ENCODE data around the gene UTS2R.
"Not testable (repeated sequence)": the region's sequence is repeated elsewhere in the genome, so short reads cannot be mapped to it uniquely, and the experiment has no call there.

Gene UTS2R

DNA sequence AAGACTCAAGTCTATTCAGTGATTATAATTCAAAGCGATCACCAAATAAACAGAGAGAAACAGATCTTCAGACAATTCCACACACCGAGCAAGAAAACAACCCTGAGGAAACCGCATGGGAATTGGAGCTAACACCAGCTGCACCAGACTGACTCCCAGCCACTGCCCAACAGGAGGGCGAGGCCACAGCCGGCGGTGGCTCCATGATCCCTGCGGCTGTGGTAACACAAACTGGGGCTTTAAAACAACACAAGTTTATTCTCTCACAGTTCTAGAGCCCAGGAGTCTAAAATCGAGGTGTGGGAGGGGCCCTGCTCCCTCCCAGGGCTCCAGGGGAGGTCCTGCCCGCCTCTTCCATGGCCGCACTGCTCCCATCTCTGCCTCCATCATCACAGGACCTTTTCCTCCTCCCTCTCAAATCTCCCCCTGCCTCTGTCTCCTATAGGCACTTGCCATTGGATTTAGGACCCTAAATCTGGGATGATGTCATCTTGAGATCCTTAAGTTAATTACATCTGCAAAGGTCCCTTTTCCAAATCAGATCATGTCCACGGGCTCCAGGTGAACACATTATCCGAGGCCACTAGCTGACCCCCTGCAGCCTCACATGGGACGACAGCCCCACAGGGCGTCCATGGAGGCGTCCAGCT is 36.8 kb downstream of the UTS2R start:
- DNase-seq (ENCODE audit: low read depth): no peak

DNA sequence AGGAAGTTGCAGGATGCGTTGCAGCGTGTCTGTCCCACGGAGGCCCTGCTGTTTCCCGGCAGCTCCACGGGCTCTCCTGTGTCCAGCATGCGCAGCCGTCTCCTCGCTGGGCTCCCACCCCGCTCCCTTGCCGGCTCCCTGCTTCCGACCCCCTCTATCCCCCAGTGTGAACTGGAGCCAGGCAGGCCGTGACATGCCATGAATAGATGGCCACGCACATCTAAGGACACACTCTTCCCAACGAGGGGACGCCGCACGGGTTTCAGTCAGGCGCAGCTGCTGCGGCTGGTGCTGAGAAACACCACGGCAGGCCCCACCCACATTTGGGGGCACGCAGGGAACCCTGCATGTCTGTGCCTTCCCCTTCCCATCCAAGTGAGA is 37.4 kb downstream of the UTS2R start:
- DNase-seq (ENCODE audit: low read depth): no peak

DNA sequence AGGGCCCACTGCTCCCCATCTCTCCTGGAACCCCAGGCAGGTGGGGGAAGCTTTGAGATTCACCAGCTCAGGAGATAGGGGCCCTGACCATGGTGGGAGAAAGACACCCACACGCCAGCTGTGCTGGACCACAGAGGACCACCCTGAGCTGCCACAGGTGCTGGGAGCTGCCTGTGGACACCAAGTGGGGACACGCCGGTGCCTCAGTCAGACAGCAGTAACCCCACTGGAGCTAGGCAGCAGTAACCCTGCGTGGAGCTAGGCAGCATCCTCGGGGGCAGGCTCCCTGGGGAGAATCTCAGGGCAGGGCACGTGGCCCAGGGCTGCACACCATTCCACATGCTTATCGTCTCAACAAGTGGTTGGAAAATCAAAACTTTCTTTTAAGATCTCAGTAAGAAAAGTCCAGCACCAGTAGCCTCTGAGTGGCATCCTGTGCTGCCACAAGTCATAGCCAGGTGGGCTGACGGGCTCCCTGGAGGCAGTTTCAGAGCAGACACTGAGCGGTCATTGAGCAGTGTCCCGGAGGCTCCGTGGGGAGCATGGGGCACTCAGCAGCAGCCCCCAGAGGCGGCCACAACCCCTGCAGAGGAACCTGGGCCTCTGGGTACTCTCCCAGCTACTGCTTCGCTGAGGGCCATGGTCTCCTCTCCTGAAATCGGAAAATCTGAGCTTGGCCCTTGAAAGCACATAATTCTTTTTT is 38.6 kb downstream of the UTS2R start:
- DNase-seq (ENCODE audit: low read depth): no peak

DNA sequence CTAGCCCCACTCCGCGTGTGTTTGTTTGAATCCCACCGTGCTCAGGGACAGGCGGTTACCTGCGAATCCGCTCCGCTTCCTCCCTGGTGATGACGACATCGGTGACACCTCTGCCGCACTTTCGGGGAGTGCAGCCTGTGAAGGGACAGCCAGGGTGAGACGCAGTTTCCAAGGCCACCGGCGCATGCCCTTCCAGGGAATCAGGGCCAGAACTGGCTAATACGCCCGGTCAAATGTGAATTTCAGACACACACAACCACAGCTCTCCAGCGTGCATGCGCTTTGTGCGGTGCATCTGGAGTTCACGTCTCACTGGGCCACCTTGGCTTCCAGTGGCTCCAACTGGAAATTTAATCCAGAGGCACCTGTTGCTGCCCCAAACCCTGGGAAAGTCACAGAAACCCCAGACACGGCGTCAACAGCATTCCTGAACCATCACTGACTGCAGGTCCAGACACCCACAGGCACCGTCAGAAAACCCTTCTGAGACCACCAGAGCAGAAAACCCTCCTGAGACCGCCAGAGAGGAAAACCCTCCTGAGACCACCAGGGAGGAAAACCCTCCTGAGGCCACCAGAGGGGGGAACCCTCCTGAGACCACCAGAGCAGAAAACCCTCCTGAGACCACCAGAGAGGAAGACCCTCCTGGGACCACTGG is 40.0 kb downstream of the UTS2R start:
- DNase-seq (ENCODE audit: low read depth): no peak

DNA sequence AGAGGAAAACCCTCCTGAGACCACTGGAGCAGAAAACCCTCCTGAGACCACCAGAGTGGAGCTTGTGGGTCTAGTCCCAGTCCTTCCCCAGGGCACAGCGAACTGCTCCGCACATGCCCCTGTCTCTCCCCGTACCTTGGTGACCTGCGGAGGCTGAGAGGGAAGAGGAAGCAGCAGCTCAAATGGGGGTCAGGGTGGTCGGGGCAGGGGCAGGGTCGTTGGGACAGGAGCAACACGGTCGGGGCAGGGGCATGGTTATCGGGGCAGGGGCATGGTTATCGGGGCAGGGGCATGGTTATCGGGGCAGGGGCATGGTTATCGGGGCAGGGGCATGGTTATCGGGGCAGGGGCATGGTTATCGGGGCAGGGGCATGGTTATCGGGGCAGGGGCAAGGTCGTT is 40.5 kb downstream of the UTS2R start:
- DNase-seq (ENCODE audit: low read depth): not testable (repeated sequence)

DNA sequence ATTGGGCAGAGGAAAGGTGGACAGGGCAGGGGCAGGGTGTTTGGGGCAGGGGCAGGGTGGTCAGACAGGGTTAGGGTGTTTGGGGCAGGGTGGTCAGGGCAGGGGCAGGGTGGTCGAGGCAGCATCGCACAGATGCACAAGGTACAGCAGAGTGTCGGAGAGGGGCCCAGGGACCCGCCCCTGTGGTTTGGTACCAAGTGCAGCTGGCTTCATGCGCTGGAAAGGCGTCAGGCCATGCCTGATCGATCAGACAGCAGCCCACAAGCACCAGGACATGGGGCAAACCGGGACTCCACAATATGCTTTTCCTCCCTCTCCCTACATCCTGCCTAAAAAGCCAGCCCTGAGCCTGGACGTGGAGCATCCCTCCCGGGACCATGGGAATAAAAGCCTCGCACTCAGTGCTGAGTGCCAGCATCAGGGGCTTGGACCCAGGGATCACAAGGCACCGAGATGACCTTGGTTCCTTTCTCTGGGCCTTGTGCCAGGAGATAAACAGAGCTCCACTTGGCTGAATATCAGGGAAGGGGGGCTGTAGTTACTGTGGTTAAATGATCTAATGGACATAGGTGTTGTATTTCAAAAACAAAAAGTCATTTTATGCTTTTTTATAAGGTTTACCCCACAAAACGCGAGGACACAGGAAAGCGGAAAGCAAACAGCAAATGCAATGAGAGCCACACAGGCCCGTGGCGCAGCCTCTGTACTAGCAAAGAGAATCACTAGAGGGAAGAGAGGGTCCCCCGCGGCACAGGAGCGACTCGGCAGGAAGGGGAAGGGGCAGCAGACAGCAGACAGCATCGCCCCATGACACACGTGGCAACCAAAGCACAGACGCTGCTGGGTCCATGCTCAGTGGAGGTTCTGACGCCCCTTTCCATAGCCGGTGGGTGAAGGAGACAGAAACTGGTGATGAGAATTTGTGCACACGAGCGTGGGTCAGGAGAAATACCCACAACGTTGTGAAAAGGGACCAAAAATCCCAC is 41.3 kb downstream of the UTS2R start:
- no peak for DNase-seq (ENCODE audit: low read depth)

DNA sequence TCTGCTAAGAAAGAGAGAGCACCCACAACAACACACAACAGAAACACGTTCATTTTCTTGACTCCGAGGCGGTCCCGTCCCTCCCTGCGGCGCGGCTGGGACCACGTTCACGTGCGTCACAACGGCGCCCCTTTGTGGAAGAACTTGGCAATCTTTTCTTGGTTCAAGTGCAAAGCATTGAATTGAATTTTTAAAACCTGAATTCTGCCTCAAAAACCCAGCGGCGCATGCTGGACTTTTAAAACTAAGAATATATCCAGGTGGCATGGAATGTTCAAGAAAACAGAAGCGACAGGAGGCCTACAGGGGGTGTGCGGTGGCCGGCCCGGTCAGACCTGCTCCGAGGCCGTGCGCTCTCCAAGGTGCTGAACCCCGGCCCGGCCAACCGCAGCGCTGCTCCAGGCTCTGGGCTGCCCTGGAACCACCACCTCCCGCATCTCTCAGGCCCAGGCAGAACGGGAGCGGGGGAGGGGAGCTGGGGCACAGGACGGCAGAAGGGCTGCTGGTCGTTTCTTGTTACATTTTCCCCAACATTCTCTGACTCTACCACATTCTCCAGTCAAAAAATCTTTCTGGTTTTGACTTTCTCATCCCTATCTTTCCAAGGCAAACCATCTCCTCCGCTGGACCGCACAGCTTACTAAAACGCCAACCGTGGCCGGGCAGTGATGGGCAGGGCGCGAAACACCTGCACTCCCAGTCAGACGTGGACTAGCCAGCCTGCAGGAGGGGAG is 43.1 kb downstream of the UTS2R start:
- DNase-seq (ENCODE audit: low read depth): no peak

DNA sequence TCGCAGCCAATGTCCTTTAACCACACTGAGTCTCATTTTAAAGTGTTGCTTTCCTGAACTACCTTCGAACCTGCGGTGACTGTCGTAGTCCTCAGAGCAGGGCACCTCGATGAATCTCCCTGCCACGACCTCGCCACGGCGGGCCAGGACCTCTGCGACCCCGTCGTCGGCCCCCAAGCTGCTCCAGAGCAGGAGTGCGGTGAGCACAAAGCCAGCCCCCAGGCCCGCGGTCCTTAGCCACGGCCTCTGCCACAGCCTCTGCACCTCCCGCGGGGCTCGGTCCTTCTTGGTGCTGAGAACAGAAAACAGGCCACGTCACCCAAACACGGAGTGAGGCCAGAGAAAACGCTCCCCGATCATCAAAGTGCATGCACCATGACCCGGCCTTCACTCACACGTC is 43.8 kb downstream of the UTS2R start:
- DNase-seq (ENCODE audit: low read depth): no peak

DNA sequence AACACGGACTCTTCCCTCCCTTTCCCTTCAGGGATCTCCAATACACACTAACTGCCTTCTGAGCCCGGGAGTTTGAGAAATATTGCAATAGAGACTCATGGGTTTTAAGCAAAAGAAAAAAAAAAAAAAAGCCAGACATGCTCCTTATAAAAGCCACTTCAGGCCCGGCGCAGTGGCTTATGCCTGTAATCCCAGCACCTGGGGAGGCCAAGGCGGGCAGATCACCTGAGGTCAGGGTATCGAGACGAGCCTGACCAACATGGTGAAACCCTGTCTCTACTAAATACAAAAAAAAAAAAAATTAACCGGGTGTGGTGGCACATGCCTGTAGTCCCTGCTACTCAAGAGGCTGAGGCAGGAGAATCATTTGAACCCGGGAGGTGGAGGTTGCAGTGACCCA is 44.2 kb downstream of the UTS2R start:
- no peak for DNase-seq (ENCODE audit: low read depth)

DNA sequence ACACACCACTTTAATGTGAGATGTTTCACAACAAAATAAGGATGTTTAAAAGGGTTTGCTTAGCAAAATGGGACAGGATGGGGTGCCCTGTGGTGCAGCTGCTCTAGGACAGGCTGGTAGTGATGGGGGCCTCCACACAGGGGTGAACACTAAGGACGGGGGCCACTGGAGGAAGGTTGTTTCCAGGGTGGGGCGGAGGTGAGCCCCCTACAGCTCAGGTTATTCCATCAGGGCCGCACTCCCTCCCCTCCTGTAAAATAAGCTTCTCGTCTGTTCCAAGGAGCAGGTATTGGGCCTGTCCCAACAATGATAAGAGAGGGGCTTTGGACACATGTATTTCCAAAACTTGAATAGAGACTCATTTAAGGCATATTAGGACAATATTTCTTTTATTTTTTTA is 44.7 kb downstream of the UTS2R start:
- DNase-seq (ENCODE audit: low read depth): no peak

DNA sequence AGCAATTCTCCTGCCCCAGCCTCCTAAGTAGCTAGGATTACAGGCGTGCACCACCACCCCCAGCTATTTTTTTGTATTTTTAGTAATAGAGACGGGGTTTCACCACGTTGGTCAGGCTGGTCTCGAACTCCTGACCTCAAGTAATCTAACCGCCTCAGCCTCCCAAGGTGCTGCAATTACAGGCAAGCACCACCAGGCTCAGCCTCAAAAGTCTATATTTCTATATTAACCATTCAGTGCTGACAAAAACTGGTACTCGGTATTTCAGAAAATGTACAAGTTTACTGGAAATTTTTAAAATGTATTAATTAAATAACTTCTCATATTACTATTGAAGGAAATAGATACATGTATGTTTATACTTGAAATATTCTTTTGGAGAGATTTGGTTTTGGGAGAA is 45.2 kb downstream of the UTS2R start:
- DNase-seq (ENCODE audit: low read depth): no peak

DNA sequence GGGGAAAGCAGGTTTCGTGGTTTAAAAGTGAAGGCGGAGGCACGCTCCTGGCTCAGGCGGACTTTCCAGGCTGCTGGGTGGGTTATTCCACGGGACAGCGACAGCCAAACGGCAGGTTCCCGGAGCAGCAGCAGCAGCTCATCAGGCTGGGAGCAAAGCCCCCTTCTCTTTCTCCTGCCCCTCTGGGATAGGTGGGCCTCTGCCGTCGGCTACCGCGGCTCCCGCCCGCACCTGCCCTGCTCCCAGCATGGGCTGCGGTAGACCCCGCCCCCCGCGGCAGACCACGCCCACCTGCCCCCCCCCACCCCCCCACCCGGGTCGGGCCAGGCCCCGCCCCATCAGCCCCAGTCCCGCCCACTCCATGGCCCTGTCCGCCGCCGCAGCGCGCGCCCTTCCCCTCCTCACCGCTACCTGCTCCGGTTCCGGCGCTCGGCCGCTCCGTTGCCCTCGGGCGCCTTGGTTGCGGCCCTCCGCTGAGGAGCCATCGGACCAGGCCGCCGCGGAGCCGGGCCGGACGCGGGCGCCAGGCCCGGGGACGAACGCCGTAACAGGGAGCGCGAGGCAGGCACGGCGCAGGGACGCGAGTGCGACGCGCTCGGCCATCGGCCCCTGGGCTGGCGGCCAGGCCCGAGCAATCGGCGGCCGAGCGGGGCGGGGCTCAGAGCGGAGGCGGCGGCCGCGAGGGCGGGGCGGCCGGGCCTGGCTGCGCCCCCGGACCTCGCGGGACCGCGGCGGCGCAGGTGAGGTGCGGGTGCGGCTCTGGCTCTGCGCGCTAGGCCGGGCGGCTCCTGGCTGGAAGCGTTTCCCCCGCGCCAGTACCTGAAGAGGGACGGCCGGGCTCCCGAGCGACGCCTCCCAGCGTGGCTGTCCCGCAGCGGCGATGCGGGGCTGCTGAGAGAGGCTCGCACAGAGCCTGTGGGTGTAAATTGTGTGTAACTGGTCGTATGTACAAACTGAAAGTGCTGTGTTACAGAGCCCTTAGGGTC is 46.7 kb downstream of the UTS2R start, which contains the start of the genes HEXD and OGFOD3:
Gene HEXD (plus strand): TSS at position 347 of the 986 bp plus-strand sequence. CDS start 1,453 bp downstream, outside the sequence.
Gene OGFOD3 (minus strand): TSS at position 586 of the 986 bp plus-strand sequence. CDS start 101 bp downstream, at position 485.
- peak; percentile 24 for DNase-seq (ENCODE audit: low read depth)

DNA sequence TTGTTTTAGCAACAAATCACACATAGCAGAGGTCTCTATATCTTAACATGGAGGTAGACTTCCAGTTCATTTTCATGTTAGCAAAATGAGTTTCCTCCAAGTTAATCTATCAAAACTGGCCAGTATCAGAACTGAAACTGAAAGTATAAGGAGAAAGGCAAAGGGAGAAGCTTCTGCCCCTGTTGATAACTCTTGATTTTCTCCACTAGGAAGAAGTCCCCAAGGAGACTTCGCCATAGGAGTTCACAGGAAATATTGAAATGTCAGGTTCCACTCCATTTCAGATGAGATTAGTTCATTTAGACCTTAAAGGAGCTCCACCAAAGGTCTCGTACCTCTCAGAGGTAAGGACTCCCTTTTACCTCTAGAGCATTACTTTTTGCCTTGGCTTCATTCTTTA is 48.0 kb downstream of the UTS2R start:
- no peak for DNase-seq (ENCODE audit: low read depth)

DNA sequence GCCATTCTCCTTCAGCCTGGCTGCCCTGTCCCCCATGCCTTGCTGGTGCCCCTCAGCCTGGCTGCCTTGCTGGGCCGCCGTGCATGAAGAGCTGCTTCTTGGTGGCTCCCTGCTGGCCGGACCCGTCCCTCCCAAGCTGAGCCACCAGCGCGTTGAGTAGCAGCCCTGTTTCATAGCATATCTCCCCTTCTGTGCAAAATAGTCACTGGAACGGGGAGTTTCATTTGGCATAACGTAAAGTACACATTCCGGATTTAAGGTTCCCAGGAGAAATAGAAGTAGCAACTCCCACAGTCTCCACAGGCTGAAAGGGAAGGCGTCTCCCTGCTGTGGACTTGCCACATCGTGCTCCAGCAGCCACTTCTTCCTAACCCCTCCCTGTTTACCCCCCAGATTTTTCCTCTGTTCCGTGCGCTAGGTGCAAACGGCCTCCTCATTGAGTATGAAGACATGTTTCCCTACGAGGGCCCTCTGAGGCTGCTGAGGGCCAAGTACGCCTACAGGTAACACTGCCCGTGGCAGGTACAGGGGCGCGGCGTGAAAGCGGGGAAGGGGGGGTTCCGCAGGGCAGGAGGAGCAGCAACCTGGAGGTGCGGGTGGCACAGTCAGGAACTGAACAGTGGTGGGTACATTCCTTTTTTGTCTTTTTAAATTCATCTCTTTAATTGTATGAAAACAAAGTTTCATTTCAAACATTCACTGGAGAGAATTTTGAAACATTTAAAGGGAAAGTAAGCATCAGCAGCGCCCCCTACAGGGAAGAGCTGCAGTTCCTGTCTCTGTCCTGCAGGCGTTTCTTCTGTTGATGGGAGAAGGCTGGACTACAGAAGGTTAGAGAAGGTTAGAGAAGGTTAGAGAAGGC is 52.7 kb downstream of the UTS2R start:
- DNase-seq (ENCODE audit: low read depth): no peak

DNA sequence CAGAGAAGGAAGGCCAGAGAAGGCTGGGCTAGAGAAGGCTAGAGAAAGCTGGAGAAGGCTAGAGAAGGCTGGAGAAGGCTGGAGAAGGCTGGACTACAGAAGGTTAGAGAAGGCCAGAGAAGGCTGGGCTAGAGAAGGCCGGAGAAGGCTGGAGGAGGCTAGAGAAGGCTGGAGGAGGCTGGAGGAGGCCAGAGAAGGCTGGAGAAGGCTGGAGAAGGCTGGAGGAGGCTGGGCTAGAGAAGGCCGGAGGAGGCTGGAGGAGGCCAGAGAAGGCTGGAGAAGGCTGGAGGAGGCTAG is 53.2 kb downstream of the UTS2R start:
- DNase-seq (ENCODE audit: low read depth): no peak
